SK-N-MC (cell line): Measurements from ENCODE around the gene HORMAD2.

Experiments used
- DNase-seq: peaks from one replicate; pipeline ENCODE4 v3.0.0-alpha.2; 2011; ENCODE audit warnings: low read depth, low spot score
- H3K27ac ChIP-seq: fragments of 200-600 bp; sonication (generic); 2 replicates; pipeline ENCODE4 v1.5.1; 2016; ENCODE audit warnings: mixed run types
- H3K36me3 ChIP-seq: fragments of 200-600 bp; sonication (generic); 2 replicates; pipeline ENCODE4 v1.6.1; 2017; ENCODE audit warnings: antibody characterized with exemption, low read length, mixed read lengths; ENCODE audit not compliant: insufficient read depth
- H3K4me3 ChIP-seq: fragments of 200-600 bp; sonication (generic); 2 replicates; pipeline ENCODE4 v1.5.1; 2016
- H3K9ac ChIP-seq: fragments of 200-600 bp; sonication (generic); 2 replicates; pipeline ENCODE4 v1.8.0; 2017; ENCODE audit warnings: mixed run types, mixed read lengths; ENCODE audit not compliant: insufficient read length
- H3K9me3 ChIP-seq: fragments of 200-600 bp; sonication (generic); 2 replicates; pipeline ENCODE4 v1.6.1; 2017; ENCODE audit warnings: low read depth, mild to moderate bottlenecking, antibody characterized with exemption, low read length, moderate library complexity, mixed read lengths
- EZH2 ChIP-seq: fragments of 200-600 bp; sonication (generic); IDR thresholded peaks from one replicate; pipeline ENCODE4 v1.6.1; 2017; ENCODE audit warnings: antibody characterized with exemption
- FOXP2 ChIP-seq: optimal IDR thresholded peaks from 2 replicates; pipeline ENCODE3; 2011; ENCODE audit warnings: mild to moderate bottlenecking, moderate library complexity; ENCODE audit not compliant: insufficient read depth; ENCODE audit errors: extremely low read length, control extremely low read depth
- POLR2AphosphoS5 ChIP-seq: IDR thresholded peaks from 2 replicates; pipeline ENCODE4 v1.6.1; 2012; ENCODE audit warnings: mild to moderate bottlenecking, low read depth, low read length, borderline replicate concordance

Gene HORMAD2

GRCh38 chr22:30176431-30176830 is 96.2 kb downstream of the HORMAD2 start:
- Histone ChIP-seq H3K27ac (no peak overlapping the region), H3K9me3 (no peaks in the 10 kb centered on the region), H3K36me3 (no peaks in the 10 kb centered on the region), H3K4me3 (no peak overlapping the region), H3K9ac (no peak overlapping the region)
- no peak for TF ChIP-seq POLR2AphosphoS5
- no peak for TF ChIP-seq FOXP2
- no peak for TF ChIP-seq EZH2
- DNase-seq: no peak

- no peak overlapping the region for H3K9ac ChIP-seq
- TF ChIP-seq POLR2AphosphoS5 (no peak), FOXP2 (no peak), EZH2 (no peak)
- no peaks in the 10 kb centered on the region for H3K36me3 ChIP-seq
- DNase-seq: no peak
- H3K9me3 ChIP-seq: no peaks in the 10 kb centered on the region
- H3K27ac ChIP-seq: no peak overlapping the region
- no peak overlapping the region for H3K4me3 ChIP-seq
Measured at GRCh38 chr22:30178181-30179126, 98.2 kb downstream of the HORMAD2 start.

GRCh38 chr22:30180616-30181015 is 100.4 kb downstream of the HORMAD2 start:
- no peak overlapping the region for H3K4me3 ChIP-seq
- no peak for TF ChIP-seq FOXP2
- TF ChIP-seq POLR2AphosphoS5: no peak
- no peak for TF ChIP-seq EZH2
- no peak for DNase-seq
- no peak overlapping the region for H3K27ac ChIP-seq
- no peaks in the 10 kb centered on the region for H3K36me3 ChIP-seq
- no peaks in the 10 kb centered on the region for H3K9me3 ChIP-seq
- no peak overlapping the region for H3K9ac ChIP-seq

GRCh38 chr22:30181459-30182349 is 101.4 kb downstream of the HORMAD2 start:
- Histone ChIP-seq H3K27ac (no peak overlapping the region), H3K36me3 (no peaks in the 10 kb centered on the region), H3K4me3 (no peak overlapping the region), H3K9me3 (no peaks in the 10 kb centered on the region), H3K9ac (no peak overlapping the region)
- DNase-seq: no peak
- TF ChIP-seq EZH2: no peak
- no peak for TF ChIP-seq POLR2AphosphoS5
- TF ChIP-seq FOXP2: no peak

- Histone ChIP-seq H3K9me3 (no peaks in the 10 kb centered on the region), H3K36me3 (no peaks in the 10 kb centered on the region), H3K4me3 (no peak overlapping the region), H3K9ac (no peak overlapping the region), H3K27ac (no peak overlapping the region)
- TF ChIP-seq FOXP2: no peak
- TF ChIP-seq EZH2: no peak
- TF ChIP-seq POLR2AphosphoS5: no peak
- no peak for DNase-seq
Measured at GRCh38 chr22:30182350-30182745, 102.1 kb downstream of the HORMAD2 start.

GRCh38 chr22:30182815-30183214 is 102.6 kb downstream of the HORMAD2 start:
- H3K27ac ChIP-seq: no peak overlapping the region

GRCh38 chr22:30183271-30183670 is 103.0 kb downstream of the HORMAD2 start:
- DNase-seq: no peak
- Histone ChIP-seq H3K9ac (no peak overlapping the region), H3K9me3 (no peaks in the 10 kb centered on the region), H3K27ac (no peak overlapping the region), H3K36me3 (no peaks in the 10 kb centered on the region), H3K4me3 (no peak overlapping the region)
- TF ChIP-seq POLR2AphosphoS5: no peak
- no peak for TF ChIP-seq FOXP2
- no peak for TF ChIP-seq EZH2

More at GRCh38 chr22:30182815-30183214, 102.6 kb downstream of the HORMAD2 start:
- Histone ChIP-seq H3K9me3 (no peaks in the 10 kb centered on the region), H3K4me3 (no peak overlapping the region), H3K36me3 (no peaks in the 10 kb centered on the region), H3K9ac (no peak overlapping the region)
- TF ChIP-seq FOXP2 (no peak), EZH2 (no peak), POLR2AphosphoS5 (no peak)
- DNase-seq: no peak

GRCh38 chr22:30183861-30184278 is 103.6 kb downstream of the HORMAD2 start:
- H3K4me3 ChIP-seq: no peak overlapping the region
- no peak overlapping the region for H3K27ac ChIP-seq
- H3K9ac ChIP-seq: no peak overlapping the region
- no peaks in the 10 kb centered on the region for H3K9me3 ChIP-seq
- TF ChIP-seq FOXP2 (no peak), POLR2AphosphoS5 (no peak), EZH2 (no peak)
- DNase-seq: no peak
- H3K36me3 ChIP-seq: no peaks in the 10 kb centered on the region
